GM13977 (cell line): Measurements from ENCODE around the gene VTN.

Experiments
- DNase-seq: peaks from one replicate; pipeline ENCODE4 v3.0.0; 2012; ENCODE audit warnings: low spot score
- in situ Hi-C: fragments of 300-500 bp; cut with MboI; formaldehyde crosslinking; loops from one replicate; pipeline ENCODE4 v1.12.0; 2022; ENCODE audit warnings: low sequenced_read_pairs, low pct_unique_long_range_greater_than_20kb, mixed read lengths, inconsistent platforms; ENCODE audit not compliant: unreplicated experiment
- TF ChIP-seq, protein P1 (sequence below): IDR thresholded peaks from 2 replicates; pipeline ENCODE4 v1.5.1; 2012; ENCODE audit warnings: mild to moderate bottlenecking, control low read depth; ENCODE audit not compliant: insufficient read depth; ENCODE audit errors: extremely low read depth, missing control alignments

Gene VTN

DNA sequence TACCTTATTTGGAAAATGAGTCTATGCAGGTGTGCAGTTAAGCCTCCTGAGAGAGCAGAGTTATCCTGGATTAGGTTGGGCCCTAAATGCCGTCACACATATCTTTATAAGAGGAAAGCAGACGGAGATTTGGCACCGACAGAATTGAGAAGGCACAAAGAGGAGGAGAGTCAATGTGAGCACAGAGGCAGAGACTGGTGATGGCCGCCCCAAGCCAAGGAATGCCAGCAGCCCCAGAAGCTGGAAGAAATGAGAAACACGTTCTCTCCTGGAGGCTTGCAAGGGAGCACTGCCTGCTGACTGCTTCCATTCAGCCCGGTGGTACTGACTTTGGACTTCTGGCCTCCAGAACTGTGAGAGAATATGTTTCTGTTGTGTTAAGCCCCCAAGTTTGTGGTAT is 32.7 kb upstream of the VTN start:
- DNase-seq = no peak
- in situ Hi-C loops = no loop called here
- TF ChIP-seq, protein P1, sequence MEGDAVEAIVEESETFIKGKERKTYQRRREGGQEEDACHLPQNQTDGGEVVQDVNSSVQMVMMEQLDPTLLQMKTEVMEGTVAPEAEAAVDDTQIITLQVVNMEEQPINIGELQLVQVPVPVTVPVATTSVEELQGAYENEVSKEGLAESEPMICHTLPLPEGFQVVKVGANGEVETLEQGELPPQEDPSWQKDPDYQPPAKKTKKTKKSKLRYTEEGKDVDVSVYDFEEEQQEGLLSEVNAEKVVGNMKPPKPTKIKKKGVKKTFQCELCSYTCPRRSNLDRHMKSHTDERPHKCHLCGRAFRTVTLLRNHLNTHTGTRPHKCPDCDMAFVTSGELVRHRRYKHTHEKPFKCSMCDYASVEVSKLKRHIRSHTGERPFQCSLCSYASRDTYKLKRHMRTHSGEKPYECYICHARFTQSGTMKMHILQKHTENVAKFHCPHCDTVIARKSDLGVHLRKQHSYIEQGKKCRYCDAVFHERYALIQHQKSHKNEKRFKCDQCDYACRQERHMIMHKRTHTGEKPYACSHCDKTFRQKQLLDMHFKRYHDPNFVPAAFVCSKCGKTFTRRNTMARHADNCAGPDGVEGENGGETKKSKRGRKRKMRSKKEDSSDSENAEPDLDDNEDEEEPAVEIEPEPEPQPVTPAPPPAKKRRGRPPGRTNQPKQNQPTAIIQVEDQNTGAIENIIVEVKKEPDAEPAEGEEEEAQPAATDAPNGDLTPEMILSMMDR = no peak

DNA sequence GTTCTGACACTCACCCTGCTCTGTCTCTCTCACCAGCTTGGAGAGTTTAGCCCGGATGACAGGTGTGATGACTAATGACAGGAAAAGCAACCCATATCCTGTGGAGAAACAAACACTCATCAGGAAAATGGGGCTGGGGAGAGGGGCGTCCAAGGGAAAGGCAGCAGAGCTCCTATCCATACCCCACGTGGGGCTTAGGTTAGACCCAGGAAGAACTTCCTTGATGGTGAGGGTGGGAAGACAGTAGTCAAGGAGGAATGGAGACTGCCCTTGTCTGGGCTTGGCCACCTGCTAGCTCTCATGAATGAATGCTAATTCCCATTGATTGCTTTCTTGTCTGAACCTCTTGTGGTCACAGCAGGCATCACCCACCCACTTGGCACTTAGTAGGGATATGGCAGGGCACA is 32.1 kb upstream of the VTN start:
- DNase-seq = no peak

DNA sequence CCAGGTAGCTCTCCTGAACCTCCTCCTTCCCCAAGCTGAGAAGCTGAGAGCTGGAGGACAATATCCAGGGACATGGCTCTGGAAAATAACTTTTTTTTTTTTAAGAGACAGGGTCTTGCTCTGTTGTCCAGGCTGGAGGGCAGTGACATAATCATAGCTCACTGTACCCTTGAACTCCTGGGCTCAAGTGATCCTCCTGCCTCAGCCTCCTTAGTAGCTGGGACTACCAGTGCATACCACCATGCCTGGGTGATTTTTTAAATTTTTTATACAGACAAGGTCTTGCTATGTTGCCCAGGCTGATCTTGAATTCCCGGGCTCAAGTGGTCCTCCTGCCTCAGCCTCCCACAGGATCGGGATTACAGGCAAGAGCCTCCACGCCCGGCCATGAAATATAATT is 29.7 kb upstream of the VTN start:
- TF ChIP-seq, protein P1 = no peak
- in situ Hi-C loops = loop anchor here (25.0 kb wide), 1 partner anchor 137 kb away; no protein-coding TSS in a partner anchor
- no peak for DNase-seq

More for the DNA sequence above, 32.1 kb upstream of the VTN start:
- in situ Hi-C loops = no loop called here
- TF ChIP-seq, protein P1 = no peak

DNA sequence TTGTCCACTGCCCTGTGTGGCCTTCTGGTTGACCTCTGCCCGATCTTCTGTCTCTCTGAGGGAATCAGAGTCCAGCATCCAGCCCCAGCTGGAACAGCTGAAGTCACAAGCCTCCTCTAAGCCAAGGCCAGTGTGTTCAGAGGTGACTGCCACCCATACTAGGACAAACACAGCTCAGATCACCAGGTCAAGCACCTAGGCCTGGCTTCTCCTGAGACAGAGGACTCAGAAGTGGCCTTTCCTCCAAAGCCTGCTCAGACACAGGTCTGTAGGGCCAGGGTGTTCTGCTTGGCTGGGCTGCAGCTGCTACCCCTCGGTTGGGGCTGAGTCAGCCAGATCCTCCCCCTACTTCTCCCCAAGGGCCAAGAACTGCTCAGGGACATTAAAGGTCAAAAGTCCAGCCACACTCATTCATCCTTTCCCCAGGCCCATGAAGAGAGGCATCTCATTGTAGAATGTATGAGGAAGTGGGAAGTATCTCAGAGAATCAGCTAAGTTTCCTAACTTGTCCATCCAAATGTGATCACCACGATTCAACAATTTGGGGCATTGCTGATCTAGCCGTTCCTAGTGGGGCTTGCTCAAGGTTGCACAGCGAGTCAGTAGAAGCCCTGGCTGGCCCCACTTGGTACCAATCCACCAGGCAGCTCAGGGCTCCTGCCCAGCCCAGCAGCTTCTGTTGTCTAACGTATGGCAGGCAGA is 28.3 kb upstream of the VTN start:
- in situ Hi-C loops = loop anchor here (25.0 kb wide), 1 partner anchor 139 kb away; no protein-coding TSS in a partner anchor
- DNase-seq = no peak
- TF ChIP-seq, protein P1 = no peak

DNA sequence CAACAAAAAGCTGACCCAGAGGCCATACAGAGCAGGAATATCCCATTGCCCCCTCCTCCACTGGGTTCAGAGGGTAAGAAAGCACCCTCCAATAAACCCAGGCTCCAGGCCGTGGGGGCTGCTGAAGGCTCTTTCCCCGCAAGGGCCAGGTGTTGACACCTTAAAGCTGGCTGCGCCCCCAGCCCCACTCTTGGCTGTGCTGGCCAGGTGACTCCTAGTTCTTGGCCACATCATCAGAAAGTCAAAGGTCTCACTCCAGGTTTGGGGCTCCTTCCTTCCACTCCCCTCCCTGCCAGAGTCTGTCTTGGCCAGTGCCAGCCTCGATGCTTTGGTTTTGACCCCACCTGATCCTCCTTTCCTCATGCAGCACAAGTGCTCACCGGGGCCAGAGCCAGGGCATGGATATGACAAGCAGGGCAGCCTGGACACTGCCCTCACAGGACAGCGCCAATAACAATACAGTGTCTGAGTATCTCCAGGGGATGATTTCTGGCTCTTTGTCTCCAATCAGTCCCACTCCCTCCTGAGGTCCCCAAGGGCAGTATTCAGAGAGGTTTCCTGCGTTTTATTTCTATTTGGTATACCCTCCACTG is 27.7 kb upstream of the VTN start:
- TF ChIP-seq, protein P1 = no peak

DNA sequence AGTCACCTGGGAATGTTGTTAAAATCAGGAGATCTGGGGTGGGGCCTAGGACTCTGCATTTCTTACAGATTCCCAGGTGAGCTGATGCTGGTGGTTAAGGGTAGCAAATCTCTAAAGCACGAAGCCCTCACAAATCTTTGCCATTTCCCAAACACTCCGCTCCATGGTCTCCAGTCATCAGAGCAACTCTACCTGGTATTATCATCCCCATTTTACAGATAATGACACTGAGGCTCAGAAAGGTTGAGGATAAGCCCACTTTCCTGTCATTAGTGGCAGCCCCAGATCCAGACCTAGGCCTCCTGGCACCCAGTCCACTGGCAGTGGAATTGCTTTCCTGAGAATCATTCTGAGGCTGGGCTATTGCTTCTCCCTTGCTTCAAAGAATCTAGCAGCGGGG is 27.2 kb upstream of the VTN start:
- TF ChIP-seq, protein P1 = no peak

More for the DNA sequence above, 27.7 kb upstream of the VTN start:
- in situ Hi-C loops = loop anchor here (25.0 kb wide), 1 partner anchor 140 kb away; no protein-coding TSS in a partner anchor
- DNase-seq = no peak

More for the DNA sequence above, 27.2 kb upstream of the VTN start:
- no peak for DNase-seq
- in situ Hi-C loops = loop anchor here (25.0 kb wide), 1 partner anchor 140 kb away; no protein-coding TSS in a partner anchor
